GM18870 (cell line): ENCODE data around the gene NTSR1.

ENCODE experiments used
- ATAC-seq: cut with Tn5 transposase; IDR thresholded peaks from one replicate; pipeline ENCODE4 v1.9.1; 2021; ENCODE audit warnings: moderate library complexity; ENCODE audit not compliant: unreplicated experiment

NTSR1 gene

DNA sequence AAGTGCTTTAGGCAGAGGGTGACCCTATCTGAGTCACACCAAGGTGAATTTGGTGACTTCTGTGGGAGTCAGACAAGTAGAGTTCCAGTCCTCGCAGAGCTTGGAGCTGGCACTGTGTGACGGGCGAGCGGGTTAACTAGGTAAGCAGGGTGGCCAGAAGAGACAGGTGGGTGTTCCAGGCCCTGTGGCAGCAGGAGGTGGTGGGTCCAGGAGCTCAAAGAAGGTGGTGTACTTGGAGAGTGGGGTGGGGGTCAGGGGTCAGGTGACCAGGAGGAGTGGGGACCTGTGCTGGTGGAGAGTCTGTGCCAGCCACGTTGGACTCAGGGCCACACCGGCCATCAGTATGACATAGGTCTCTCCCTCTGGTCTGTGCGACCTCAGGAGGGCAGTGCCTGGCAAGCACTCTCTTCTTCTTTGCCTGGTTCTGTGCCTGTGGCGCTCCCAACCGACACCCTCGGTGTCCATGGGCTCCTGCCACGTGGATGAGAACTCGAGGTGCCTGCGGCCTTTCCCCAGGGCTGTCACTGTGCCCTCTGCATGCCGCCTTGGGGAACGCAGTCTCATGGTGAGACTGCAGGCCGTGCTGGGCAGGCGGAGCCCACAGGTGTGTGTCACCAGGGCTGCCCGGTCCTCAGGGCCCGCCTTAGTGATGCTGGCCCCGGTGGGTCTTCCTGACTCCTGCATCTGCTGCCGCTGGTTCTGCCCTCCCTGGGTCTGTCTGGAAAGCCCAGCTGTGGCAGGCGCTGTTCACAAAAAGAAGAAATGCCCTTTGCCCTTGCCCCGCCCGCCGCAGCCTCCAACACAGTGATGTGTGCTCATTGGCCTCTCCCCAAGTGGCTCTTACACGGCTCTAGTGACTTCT, 89.3 kb downstream of the NTSR1 start:
- no peak for ATAC-seq

DNA sequence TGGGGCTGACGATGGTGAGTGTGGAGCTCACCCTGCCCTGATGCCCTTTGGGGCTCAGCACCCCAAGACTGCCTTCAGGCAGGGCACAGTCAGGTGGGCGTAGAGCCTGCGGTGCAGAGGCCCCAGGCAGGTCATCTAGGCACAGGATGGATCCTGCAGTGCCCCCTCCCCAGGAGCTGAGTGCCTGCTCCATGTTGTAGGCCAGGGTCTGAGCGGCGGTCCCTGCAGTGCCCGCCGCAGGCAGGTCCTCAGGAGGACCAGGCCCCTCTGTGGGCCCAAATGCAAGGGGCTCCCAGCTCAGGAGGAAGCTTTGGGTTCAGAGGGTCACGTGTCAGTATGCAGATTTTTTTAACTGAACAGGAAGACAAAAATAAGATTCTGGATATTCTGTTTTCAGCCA, 90.4 kb downstream of the NTSR1 start:
- ATAC-seq = no peak

- ATAC-seq = no peak
Observed at GRCh38 chr20:62799459-62799858, 90.8 kb downstream of the NTSR1 start.

DNA sequence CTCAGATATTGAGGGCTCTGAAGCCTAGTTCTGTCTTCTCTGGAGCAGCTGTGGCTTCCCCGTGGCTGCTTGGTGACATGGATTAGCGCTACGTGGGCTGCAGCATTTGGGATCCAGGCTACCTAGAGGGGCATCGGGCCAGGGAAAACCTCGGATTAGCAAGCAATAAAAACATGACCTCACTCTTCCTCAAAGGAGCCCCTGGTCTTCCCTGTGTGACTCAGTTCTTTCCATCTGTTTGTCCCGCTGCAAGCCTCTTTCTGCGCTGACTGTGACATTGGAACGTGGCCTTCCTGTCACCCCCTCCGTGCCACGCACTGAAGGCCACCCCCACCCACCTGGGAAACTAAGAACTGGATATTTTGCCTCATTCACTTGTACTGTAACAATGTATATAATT, 91.2 kb downstream of the NTSR1 start:
- no peak for ATAC-seq

DNA sequence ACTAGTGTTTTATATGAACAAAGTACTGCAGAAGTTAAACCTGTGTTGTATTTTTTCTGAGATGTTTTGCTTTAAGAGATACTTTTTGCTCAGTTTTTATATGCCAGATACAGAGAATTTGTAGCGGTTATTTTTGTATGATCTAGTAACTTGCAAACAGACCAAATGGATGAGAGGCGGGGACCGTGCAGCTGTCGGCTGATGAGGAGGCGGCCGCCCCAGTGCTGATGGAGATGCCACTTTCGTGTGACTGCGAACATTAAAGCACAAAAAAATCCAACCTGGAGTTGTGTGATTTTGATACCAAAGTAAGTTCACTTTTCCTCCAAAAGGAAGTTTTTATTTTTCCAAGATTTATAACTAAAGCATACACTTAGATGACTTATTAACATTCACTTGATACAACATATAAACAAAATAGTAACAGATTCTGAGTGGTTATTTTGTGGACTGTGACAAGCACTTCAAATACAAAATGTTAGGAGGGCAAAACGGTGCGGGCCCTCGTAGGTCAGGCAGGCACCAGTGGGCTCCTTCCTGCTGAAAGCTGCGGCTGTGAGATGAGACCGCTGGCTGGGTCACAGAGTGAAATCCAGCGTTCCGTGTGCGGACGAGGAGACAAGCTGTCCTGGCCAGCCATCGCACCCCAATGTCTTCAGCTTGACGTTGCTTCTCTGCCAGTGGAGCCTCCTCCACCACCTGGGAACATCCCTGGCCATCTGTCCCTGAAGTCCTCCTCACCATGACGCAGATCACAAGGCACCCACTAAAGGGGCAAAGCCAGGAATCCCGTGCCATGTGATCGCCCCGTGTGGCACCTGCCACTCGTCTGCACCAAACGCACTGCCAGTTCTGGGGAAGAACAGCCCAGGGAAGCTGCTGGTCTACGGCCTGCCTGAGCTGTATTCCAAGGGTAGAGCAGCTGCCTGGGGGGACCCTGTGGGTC, 92.0 kb downstream of the NTSR1 start:
- no peak for ATAC-seq

GRCh38 chr20:62801284-62802010, 92.8 kb downstream of the NTSR1 start:
- no peak for ATAC-seq

- ATAC-seq = no peak
Observed at GRCh38 chr20:62802026-62802712, 93.5 kb downstream of the NTSR1 start.

- no peak for ATAC-seq
Observed at GRCh38 chr20:62804021-62804626, 95.5 kb downstream of the NTSR1 start.

DNA sequence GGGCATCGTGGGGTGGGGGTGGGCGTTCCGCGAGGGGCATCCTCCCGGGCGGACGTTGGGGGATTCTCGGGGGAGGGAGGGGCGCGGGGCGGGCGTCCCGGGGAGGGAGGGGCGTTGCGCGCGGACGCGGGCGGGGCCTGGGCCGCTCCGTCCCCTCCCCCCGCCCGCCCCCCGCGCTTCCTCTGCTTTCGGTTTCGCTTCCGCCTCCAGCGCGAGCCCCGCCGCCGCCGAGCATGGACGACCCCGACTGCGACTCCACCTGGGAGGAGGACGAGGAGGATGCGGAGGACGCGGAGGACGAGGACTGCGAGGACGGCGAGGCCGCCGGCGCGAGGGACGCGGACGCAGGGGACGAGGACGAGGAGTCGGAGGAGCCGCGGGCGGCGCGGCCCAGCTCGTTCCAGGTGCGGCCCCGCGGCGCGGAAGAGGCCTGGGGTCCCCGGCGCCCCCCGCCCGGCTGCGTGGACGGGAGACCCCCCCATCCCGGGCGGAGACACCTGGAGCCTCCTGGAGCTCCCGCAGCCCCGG, 96.1 kb downstream of the NTSR1 start, which contains the start of gene OGFR:
TSS of gene OGFR (plus strand) at position 209 of the 528 bp plus-strand sequence. CDS start at position 234, 25 bp downstream.
- ATAC-seq = no peak

DNA sequence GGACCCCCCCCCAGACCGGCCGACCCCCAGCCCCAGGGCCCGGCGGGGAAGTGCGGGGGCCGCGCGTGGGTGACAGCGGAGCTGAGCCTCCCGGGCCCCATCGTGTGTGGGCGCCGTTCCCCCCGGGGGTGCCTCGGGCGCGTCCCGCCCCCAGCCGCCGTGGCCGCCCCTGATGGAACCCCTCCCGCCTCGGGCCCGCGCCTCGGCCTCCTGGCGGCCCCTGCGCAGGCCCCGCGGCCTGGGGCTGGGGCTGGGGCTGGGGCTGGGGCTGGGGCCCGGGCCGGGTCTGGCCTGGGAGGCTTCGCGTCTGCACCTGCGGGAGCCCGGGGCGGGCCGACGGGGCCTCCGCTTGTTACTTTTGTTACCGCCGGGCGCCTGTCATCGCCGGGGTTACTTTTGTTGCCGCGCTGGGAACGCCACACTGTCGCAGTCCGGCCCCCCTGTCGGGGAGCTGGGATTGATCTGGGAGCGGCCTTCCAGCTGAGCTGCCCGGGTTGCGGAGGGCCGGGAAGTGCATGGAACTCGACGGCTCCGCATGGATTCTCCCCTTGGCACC, 96.6 kb downstream of the NTSR1 start:
- no peak for ATAC-seq

DNA sequence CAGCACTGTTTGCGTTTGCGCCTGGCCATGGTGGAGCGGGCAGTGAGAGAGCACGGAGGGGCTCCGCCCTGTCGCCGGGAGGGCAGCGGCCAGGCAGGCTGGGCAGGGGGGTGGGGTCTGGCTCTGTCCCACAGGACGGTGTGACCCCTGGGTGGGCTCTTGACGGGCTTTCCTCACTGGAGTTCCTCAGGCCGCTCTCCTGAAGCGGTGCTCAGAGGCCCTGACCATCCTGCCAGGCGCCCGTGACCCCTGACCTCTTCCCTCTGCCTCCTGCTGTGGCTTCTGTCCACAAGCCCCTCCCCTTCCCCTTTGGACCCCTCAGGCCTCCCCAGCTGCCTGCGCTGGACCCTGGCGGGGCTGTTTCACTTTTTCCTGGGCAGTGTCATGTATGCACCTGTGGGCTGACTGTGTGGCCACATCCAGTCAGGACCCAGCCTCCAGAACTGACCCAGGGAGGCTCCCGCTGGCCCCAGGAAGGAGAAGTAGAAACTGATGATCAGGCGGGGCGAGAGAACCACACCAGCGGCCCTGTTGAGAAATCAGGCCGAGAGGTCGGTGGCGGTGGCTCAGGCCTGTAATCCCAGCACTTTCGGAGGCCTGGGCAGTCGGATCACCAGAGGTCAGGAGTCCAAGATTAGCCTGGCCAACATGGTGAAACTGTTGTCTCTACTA, 97.2 kb downstream of the NTSR1 start:
- no peak for ATAC-seq

GRCh38 chr20:62806383-62807050, 97.9 kb downstream of the NTSR1 start:
- no peak for ATAC-seq

- no peak for ATAC-seq
Observed at GRCh38 chr20:62807444-62808210, 99.0 kb downstream of the NTSR1 start.

- no peak for ATAC-seq
Observed at GRCh38 chr20:62808211-62808865, 99.7 kb downstream of the NTSR1 start.

DNA sequence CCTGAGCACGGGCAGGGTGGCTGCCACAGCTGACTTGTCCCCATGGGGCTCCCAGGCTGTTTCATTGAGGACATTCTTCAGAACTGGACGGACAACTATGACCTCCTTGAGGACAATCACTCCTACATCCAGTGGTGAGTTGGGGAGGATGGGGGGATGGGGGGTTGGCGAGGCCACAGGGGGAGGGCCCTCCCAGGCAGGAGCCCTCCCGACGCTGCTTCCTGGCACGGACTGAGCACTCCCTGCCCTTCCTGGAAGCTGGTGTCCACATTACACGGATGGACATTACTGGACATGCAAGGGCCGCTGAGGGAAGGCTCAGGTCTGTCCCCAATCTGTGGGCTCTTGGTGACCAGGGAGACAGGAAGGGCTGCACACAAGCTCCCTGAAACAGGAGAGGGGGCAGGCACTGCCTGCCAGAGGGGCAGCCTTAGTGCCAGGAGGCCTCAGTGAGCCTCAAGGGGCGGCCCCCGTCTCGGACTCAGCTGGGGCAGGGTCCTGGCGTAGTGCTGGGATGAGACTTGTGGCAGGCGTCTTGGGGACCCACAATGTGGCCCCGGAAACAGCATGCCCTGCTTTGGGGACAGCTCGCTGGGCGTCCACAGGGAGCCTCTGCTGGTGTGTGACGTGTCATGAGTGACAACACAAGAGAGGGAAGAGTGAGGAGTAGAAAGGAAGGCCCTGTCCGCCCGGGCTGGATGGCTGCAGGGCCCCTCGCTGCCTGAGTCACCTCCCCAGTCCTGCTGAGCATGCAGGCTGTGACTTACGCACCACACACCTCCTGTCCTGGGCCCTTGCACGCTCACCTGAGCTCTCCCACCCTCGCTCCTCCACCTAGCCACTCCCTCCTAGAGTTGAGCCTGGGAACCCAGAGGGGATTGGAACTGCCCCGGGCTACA, 101.1 kb downstream of the NTSR1 start:
- no peak for ATAC-seq

DNA sequence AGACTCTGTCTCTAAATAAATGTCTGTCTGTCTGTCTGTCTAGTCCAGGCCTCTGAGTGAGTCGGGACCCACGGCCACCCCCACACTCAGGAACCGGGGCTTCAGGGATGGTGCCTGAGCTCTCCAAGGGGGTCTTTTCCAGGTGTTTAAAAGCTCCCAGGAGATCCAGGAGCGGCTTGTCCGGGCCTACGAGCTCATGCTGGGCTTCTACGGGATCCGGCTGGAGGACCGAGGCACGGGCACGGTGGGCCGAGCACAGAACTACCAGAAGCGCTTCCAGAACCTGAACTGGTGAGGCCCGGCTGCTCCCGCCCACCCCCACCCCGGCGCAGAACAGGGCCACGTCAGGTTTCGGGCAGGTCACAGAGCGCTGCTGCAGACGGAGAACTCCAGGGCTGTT, 102.7 kb downstream of the NTSR1 start:
- no peak for ATAC-seq
